GM12801 (cell line): ENCODE measurements around the gene MED13L.

Experiments
- TF ChIP-seq, protein P1 (sequence below): IDR thresholded peaks from one replicate; pipeline ENCODE4 v1.5.1; 2011; ENCODE audit warnings: control low read depth; ENCODE audit not compliant: insufficient read length; ENCODE audit errors: extremely low read depth

MED13L gene

DNA sequence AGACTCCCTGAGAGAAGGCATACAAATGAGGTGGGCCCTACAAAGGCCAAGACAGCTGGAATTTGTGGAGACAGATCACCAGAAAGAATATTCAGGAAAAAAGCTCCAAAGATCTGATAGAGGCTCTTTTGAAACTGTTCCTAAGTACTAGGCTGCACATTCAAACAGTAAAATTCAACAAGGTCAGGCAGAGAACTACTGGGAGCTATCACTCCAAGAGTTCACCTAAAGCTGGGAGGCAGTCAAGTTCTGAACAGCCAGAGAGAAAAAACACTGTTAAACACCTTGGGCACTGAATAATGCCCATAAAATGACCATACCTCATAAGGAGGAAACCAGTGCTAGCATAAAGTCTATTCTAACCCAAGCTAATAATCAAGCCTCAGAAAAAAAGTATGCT is 28.6 kb downstream of the MED13L start:
- TF ChIP-seq, protein P1, sequence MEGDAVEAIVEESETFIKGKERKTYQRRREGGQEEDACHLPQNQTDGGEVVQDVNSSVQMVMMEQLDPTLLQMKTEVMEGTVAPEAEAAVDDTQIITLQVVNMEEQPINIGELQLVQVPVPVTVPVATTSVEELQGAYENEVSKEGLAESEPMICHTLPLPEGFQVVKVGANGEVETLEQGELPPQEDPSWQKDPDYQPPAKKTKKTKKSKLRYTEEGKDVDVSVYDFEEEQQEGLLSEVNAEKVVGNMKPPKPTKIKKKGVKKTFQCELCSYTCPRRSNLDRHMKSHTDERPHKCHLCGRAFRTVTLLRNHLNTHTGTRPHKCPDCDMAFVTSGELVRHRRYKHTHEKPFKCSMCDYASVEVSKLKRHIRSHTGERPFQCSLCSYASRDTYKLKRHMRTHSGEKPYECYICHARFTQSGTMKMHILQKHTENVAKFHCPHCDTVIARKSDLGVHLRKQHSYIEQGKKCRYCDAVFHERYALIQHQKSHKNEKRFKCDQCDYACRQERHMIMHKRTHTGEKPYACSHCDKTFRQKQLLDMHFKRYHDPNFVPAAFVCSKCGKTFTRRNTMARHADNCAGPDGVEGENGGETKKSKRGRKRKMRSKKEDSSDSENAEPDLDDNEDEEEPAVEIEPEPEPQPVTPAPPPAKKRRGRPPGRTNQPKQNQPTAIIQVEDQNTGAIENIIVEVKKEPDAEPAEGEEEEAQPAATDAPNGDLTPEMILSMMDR, result no peak

DNA sequence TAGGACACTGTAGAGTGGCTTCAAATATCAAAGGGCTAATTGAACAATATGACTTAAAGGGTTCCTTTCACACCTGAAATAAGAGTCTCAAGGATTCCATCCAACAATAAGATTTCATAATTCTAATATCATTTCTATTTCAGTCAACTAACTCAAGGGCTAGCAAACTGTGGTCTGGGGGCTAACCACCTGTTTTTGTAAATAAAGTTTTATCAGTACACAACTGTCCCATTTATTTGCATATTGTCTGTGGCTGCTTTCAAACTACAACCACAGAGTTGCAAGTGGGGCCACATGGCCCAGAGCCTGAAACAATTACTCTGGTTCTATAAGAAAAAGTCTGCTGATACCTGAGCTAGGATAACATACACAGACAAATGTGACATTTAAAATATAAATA is 29.1 kb downstream of the MED13L start:
- TF ChIP-seq, protein P1, result no peak

DNA sequence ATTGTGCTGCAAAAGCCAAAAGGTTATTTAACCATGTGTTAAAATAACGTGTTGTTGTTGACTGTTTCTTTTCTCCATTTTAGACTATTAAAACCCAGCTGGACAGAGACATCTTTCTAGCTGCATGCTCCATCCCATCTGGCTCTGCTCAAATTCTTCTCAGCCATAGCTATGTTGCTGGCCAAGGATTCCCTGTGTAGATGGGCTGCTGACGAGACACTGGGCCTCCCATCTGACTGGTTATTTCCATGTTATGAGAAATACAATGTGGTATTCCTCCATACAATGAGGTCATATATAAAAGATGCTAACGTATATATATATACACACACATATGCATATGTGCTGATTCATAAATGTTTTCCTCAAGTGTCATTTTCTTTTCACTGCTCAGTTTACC is 30.1 kb downstream of the MED13L start:
- TF ChIP-seq, protein P1, result no peak

DNA sequence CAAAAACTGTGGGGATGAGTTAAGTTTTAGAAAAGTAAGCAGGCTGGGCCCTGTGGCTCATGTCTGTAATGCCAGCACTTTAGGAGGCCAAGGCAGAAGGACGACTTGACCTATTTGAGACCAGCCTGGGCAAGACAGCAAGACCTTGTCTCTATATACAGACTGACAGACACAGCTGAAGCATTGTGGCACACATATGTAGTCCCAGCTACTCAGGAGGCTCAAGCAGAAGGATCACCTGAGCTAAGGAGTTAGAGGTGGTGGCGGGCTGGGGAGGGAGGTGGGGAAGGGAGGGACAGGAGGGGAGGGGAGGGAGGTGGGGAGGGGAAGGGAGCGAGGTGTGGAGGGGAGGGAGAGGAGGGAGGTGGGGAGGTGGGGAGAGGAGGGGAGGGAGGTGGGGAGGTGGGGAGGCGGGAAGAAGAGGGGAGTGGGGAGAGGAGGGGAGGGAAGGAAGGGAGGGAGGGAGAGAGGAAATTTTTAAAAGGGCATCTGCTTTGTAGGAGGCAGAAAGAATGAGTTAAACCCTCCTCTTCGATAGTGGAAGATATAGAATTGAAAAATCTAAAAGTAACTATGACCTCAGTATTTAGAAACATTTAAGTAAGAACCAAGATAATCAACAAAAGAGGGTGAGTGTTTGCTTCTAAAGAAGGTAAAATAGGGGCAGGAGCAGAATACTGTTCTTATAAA is 30.9 kb downstream of the MED13L start:
- TF ChIP-seq, protein P1, result no peak

DNA sequence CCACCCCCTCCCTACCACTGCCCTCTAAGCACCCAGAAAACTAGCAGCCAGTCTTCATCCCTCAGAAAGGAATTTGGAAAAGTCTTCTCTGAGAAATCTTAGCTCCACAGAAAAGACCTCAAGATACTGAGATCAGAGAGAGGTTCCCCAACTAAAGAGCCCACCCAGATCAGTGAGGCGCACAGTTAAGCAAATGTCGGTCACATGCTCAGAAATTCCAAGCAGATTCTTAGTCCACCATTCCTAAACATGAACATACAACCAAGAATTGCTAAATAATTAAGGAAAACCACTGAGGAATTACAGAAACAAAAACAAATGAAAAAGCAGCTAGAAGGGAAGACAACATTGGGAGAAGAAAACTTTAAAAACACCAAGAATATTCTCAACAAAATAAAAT is 32.3 kb downstream of the MED13L start:
- TF ChIP-seq, protein P1, result no peak

DNA sequence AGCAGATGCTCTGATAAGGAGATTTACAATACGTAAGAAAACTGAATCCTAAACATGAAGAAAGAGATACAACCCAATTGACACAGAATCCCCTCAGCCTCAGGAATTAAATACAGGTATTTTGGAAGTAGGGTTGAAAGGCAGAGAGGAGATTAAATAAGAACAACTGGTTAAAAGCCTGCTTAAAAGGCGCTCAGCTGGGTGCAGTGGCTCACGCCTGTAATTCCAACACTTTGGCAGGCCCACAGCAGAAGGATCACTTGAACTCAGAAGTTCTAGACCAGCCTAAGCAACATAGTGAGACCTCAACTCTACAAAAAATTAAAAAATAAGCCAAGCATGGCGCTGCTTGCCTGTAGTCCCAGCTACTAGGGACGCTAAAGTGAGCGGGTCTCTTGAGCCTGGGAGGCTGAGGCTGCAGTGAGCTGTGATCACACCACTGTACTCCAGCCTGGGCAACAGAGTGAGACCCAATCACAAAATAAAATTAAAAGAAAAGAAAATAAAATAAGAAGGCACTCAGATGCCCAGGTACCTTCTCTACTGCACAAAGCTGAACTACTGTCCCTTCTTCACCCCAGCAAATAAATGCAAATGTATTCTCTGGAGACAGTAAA is 32.9 kb downstream of the MED13L start:
- TF ChIP-seq, protein P1, result no peak

DNA sequence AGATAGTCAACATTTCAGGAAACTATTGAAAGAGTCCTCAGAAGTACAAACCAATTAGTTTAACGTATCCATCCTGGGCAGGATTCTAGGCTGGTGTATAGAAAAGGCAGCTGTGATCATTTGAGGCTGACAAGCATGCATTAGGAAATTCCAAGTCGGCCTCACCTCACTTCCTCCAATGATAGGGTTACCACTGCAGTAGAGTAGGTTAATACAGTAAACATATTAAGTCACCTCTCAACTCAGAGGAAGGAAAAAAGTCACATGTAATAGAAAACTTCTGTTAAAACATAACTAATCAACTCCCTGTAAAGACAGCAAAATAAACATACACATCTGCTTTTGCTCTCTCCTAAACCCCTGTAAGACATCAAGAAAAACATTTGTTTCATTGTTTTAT is 33.5 kb downstream of the MED13L start:
- TF ChIP-seq, protein P1, result no peak

DNA sequence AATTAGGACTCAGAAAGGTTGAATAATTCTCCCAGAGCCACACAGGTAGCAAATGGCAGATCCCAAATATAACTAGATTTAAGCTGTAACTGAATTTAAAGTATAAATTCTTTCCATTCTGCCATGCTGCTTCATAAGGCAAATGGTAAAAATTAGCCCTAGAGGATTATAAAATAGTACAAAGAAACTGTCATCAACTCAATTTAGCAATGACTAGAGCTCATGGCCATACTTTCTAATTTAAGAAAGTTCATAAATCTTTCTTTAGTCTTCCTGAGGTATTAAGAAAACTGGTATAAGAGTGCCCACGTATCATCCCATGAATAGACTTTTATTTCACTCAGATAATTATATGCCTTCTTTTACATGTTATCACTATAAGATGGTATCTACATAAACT is 34.8 kb downstream of the MED13L start:
- TF ChIP-seq, protein P1, result no peak
